Activated gamma-delta T cell treated with anti-CD3 and anti-CD28 coated beads, Interleukin-2, amount 50 U/mL, for 16 hours (primary cell): ENCODE data around the gene MBD3L2B.
A peak's percentile ranks its signal among the peaks of the same experiment; 100 is the strongest.
"Not testable (repeated sequence)": the region's sequence is repeated elsewhere in the genome, so short reads cannot be mapped to it uniquely, and the experiment has no call there.

ENCODE experiments used
- DNase-seq: peaks from one replicate; pipeline ENCODE4 v3.0.0-alpha.2; 2020; ENCODE audit warnings: low read depth

MBD3L2B gene

GRCh38 chr19:7021331-7021730, at the start of gene MBD3L2B:
Gene MBD3L2B, minus strand, starts transcription at chr19:7021431. Its CDS starts 34 bp downstream, at chr19:7021397.
- not testable (repeated sequence) for DNase-seq

- no peak for DNase-seq
Observed at GRCh38 chr19:7069904-7070226, 48.6 kb upstream of the MBD3L2B start.

GRCh38 chr19:7069042-7069903, 48.0 kb upstream of the MBD3L2B start, which contains the start of gene ZNF557:
Gene ZNF557, plus strand, starts transcription at chr19:7069703. Its CDS starts 5,372 bp downstream, at chr19:7075075.
- peak; percentile 96 for DNase-seq

GRCh38 chr19:7068599-7068998, 47.4 kb upstream of the MBD3L2B start:
- no peak for DNase-seq

- no peak for DNase-seq
Observed at GRCh38 chr19:7067716-7068115, 46.5 kb upstream of the MBD3L2B start.

GRCh38 chr19:7067122-7067521, 45.9 kb upstream of the MBD3L2B start:
- DNase-seq: not testable (repeated sequence)

- DNase-seq: no peak
Observed at GRCh38 chr19:7063764-7064418, 42.7 kb upstream of the MBD3L2B start.

GRCh38 chr19:7063339-7063738, 42.1 kb upstream of the MBD3L2B start:
- no peak for DNase-seq

- not testable (repeated sequence) for DNase-seq
Observed at GRCh38 chr19:7059977-7060376, 38.7 kb upstream of the MBD3L2B start.

GRCh38 chr19:7058576-7058975, 37.3 kb upstream of the MBD3L2B start, which contains the start of gene MBD3L3:
Gene MBD3L3, minus strand, starts transcription at chr19:7058676. Its CDS starts 71 bp downstream, at chr19:7058605.
- not testable (repeated sequence) for DNase-seq

GRCh38 chr19:7056371-7056770, 35.1 kb upstream of the MBD3L2B start:
- DNase-seq: not testable (repeated sequence)

GRCh38 chr19:7055679-7056078, 34.4 kb upstream of the MBD3L2B start:
- DNase-seq: not testable (repeated sequence)

- not testable (repeated sequence) for DNase-seq
Observed at GRCh38 chr19:7054635-7055368, 33.6 kb upstream of the MBD3L2B start.

- DNase-seq: not testable (repeated sequence)
Observed at GRCh38 chr19:7052896-7053295, 31.7 kb upstream of the MBD3L2B start.

GRCh38 chr19:7051421-7051820, 30.2 kb upstream of the MBD3L2B start:
- DNase-seq: not testable (repeated sequence)

- DNase-seq: not testable (repeated sequence)
Observed at GRCh38 chr19:7049021-7049420, 27.8 kb upstream of the MBD3L2B start, which contains the start of gene MBD3L2. Gene MBD3L2, plus strand, starts transcription at chr19:7049321. Its CDS starts 53 bp downstream, at chr19:7049374.

GRCh38 chr19:7041563-7041962, 20.3 kb upstream of the MBD3L2B start:
- DNase-seq: not testable (repeated sequence)

GRCh38 chr19:7040079-7040478, 18.8 kb upstream of the MBD3L2B start, which contains the start of gene MBD3L4:
Gene MBD3L4, minus strand, starts transcription at chr19:7040179. Its CDS starts 35 bp downstream, at chr19:7040144.
- not testable (repeated sequence) for DNase-seq

GRCh38 chr19:7030278-7030677, 9.0 kb upstream of the MBD3L2B start, which contains the start of gene MBD3L5:
Gene MBD3L5, plus strand, starts transcription at chr19:7030578. Its CDS starts 34 bp downstream, at chr19:7030612.
- not testable (repeated sequence) for DNase-seq

GRCh38 chr19:7028790-7029189, 7.6 kb upstream of the MBD3L2B start:
- not testable (repeated sequence) for DNase-seq

- DNase-seq: no peak
Observed at GRCh38 chr19:7018828-7019227, 2.4 kb downstream of the MBD3L2B start.

GRCh38 chr19:7013678-7014077, 7.6 kb downstream of the MBD3L2B start:
- DNase-seq: no peak
